Stromal cell of bone marrow (primary cell): Measurements from ENCODE around the gene APOBEC3F.
"Not testable (repeated sequence)": the region's sequence is repeated elsewhere in the genome, so short reads cannot be mapped to it uniquely, and the experiment has no call there.

Source experiments
- DNase-seq: peaks from one replicate; pipeline ENCODE4 v3.0.0-alpha.2; 2012; ENCODE audit warnings: low read depth

Gene APOBEC3F

DNA sequence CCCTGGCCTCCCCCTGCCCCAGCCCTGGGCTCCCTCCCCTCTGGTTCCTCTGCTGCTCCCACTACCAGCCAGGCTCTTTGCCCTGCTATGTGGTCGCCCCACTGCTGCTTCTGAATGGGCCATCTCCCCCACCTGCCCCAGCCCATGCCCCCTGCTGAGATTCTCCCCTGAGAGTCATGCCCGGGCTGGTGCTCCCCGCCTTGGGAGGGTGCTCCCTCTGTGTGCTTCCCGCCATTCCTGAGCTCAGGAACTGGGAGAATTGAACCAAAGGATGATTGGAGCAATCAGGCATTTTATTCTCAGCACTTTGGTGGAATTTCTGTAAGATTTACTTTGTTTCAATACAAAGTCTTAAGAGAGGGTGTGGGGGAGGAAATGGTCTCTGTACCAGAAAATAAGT, 12.9 kb upstream of the APOBEC3F start:
- DNase-seq = no peak

DNA sequence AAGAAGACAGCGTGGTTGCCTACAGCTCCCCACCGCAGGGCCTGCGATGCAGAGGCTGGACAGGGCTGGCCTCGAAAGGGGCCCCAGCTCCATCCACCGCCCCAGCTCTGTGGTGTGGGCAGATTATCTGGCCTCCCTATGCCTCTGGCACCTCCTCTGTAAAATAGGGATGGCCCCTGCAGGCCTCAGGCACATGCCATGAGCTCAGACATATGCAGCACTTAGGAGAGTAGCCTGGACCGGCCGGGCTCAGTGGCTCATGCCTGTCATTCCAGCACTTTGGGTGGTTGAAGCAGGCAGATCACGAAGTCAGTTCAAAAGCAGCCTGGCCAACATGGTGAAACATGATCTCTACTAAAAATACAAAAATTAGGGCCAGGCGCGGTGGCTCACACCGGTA, 12.4 kb upstream of the APOBEC3F start:
- DNase-seq = no peak

DNA sequence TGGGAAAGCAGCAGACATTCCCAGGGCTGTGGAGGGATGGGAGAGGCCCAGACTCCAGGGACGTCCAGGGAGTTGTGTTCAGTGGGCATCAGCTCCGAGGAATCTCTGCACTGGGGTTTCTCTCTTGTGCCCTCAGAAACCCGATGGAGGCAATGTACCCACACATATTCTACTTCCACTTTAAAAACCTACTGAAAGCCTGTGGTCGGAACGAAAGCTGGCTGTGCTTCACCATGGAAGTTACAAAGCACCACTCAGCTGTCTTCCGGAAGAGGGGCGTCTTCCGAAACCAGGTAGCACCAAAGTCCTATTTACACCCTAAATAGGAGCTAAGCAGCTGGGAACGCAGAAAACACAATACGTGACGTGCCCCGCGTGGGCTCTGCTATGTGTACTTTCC, 11.4 kb upstream of the APOBEC3F start:
- DNase-seq = no peak

DNA sequence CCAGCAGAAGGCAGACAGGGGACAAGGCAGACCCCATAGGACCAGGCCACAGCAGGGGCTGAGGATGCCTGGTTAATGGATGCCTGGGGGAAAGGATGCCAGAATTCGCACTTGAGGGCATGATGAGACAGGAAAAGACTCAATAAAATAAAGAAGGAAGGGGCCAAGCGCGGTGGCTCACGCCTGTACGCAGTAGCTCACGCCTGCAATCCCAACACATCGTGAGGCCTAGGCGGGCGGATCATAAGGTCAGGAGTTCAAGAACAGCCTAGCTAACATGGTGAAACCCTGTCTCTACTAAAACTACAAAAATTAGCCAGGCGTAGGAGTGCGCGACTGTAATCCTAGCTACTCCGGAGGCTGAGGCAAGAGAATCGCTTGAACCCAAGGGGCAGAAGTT, 10.0 kb upstream of the APOBEC3F start:
- DNase-seq = no peak

DNA sequence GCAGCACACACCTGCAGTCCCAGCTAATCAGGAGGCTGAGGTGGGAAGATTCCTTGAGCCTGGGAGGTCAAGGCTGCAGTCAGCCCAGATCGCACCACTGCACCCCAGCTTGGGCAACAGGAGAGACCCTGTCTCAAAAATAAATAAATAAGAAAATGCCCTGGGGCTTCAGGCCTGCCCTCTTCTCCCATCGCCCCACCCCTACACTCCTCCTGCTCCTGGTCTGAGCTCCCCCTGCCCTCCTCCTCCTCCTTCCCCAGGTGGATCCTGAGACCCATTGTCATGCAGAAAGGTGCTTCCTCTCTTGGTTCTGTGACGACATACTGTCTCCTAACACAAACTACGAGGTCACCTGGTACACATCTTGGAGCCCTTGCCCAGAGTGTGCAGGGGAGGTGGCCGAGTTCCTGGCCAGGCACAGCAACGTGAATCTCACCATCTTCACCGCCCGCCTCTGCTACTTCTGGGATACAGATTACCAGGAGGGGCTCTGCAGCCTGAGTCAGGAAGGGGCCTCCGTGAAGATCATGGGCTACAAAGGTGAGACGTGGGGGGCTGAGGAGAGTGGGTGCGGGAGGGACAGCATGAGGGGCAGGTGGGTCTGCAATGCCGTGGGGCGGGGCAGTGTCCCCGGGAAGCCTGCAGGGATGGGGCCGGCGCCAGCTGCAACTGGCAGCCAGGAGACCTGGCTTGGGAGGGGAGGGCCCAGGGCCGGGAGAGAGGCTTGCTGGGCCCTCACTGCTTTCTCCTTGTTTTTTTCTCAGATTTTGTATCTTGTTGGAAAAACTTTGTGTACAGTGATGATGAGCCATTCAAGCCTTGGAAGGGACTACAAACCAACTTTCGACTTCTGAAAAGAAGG, 9.0 kb upstream of the APOBEC3F start:
- not testable (repeated sequence) for DNase-seq

DNA sequence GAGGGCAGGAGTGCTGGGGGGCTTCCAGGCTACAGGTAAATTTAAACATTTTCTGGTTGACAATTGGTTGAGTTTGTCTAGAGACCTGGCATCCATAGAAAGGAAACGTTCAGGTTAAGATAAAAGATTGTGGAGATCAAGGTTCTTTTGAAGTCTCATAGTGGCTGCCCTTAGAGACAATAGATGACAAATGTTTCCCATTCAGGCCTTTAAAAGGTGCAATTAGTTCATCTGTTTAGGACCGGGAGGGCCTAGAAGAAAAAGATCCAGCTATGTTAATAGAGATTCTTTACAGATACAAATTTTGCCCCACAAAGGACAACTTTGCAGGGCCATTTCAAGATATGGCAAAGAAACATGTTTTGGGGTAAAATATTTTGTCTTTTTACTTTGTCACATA, 3.6 kb upstream of the APOBEC3F start:
- DNase-seq = not testable (repeated sequence)

DNA sequence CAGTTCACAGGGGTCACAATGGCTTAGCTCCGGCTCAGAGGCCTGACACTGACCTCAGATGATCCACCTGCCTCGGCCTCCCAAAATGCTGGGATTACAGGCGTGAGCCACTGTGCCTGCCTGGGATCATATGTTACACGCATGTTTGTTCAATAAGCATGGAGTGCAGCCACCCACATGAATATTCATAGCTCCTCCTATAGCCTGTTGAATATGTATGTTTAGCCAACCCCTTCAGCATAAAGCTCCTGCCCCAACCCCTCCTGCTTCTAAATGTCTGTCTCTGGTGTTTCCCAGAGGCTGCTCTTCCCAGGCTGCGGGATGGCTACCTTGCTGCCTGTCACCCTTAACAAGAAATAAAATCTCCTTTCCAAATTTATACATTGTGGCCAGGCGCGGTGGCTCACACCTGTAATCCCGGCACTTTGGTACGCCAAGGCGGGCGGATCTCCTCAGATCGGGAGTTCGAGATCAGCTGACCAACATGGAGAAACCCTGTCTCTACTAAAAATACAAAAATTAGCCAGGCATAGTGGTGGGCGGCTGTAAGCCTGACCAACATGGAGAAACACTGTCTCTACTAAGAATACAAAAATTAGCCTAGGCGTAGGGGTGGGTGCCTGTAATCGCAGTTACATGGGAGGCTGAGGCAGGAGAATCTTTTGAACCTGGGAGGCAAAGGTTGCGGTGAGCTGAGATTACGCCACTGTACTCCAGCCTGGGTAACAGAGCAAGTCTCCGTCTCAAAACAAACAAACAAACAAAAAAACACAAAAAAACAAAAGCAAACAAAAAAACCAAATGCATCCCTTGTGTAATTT, 1.1 kb upstream of the APOBEC3F start:
- no peak for DNase-seq

DNA sequence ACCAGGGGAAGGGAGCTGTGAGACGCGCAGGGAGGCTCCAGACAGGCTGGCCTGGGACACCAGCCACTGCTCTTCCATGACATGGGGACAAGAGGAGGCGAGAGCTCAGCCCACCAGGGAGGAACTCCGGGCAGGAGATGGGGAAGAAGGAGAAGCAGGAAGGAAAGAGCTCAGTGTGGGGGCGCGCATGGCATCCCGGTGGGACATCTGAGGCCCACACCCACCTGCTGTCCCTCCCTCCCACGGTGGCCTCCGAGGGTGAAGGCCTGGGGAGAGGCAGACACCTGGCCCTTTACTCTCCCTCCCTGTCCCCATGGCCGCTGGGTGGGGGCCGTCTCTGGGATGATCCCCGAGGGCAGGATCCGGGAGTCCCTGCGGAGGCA, 518 bp upstream of the APOBEC3F start:
- not testable (repeated sequence) for DNase-seq

DNA sequence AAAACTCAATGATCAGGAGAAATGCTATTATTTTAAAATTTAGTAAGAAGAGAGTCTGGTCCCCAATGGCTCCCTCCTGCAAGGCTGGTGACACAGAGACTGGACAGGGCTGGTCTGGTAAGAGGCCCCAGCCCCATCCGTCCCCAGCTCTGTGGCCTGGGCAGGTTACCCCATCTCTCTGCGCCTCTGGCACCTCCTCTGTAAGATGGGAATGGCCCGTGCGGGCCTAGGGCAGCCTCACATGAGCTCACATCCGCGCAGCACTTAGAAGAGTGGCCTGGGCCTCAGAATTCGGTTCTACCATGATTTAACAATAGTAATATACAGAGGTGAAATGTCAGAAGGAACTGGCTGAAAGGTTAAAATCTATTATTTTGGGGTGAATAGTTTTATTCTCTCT, 1.2 kb downstream of the APOBEC3F start:
- DNase-seq = no peak

DNA sequence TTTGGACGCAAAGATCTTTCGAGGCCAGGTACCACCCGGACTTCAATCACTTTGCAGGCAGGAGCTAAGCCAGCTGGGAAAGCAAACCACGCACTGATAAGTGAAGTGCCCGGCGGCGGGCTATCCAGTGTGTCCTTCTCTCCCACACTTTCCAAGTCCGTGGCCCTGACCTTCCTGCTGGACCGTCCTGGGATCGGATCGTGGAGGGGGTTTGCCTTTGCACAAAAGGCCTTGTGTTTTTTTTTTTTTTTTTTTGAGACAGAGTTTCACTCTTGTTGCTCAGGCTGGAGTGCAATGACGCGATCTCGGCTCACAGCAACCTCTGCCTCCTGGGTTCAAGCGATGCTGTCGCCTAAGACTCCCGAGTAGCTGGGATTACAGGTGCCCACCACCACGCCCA, 2.4 kb downstream of the APOBEC3F start:
- not testable (repeated sequence) for DNase-seq

DNA sequence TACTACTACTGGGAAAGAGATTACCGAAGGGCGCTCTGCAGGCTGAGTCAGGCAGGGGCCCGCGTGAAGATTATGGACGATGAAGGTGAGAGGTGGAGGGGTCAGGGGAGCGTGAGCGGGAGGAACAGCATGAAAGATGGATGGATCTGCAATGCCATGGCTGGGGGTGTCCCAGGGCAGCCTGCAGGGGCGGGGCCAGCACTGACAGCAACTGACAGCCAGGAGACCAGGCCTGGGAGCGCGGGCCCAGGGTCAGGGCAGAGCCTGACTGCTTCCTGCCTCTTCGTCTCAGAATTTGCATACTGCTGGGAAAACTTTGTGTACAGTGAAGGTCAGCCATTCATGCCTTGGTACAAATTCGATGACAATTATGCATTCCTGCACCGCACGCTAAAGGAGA, 4.5 kb downstream of the APOBEC3F start:
- not testable (repeated sequence) for DNase-seq

DNA sequence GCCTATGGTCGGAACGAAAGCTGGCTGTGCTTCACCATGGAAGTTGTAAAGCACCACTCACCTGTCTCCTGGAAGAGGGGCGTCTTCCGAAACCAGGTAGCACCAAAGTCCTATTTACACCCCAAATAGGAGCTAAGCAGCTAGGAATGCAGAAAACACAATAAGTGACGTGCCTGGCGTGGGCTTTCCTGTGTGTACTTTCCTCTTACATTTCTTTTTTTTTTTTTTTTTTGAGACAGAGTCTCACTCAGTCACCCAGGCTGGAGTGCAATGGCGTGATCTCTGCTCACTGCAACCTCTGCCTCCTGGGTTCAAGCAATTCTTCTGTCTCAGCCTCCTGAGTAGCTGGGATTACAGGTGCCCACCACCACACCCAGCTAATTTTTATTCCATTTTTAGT, 8.8 kb downstream of the APOBEC3F start:
- not testable (repeated sequence) for DNase-seq

DNA sequence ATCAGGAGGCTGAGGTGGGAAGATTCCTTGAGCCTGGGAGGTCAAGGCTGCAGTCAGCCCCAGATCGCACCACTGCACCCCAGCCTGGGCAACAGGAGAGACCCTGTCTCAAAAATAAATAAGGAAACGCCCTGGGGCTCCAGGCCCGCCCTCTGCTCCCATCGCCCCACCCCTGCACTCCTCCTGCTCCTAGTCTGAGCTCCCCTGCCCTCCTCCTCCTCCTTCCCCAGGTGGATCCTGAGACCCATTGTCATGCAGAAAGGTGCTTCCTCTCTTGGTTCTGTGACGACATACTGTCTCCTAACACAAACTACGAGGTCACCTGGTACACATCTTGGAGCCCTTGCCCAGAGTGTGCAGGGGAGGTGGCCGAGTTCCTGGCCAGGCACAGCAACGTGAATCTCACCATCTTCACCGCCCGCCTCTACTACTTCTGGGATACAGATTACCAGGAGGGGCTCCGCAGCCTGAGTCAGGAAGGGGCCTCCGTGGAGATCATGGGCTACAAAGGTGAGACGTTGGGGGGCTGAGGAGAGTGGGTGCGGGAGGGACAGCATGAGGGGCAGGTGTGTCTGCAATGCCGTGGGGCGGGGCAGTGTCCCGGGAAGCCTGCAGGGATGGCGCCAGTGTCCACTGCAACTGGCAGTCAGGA, 11.3 kb downstream of the APOBEC3F start:
- not testable (repeated sequence) for DNase-seq

DNA sequence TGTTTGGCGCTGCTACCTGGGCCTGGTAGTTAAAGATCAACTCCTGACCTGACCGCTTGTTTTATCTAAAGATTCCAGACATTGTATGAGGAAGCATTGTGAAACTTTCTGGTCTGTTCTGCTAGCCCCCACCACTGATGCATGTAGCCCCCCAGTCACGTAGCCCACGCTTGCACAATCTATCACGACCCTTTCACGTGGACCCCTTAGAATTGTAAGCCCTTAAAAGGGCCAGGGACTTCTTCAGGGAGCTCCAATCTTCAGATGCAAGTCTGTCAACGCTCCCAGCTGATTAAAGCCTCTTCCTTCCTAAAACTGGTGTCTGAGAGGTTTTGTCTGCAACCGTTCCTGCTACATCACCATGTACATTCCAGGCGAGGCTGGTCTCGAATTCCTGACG, 15.0 kb downstream of the APOBEC3F start:
- DNase-seq = no peak

DNA sequence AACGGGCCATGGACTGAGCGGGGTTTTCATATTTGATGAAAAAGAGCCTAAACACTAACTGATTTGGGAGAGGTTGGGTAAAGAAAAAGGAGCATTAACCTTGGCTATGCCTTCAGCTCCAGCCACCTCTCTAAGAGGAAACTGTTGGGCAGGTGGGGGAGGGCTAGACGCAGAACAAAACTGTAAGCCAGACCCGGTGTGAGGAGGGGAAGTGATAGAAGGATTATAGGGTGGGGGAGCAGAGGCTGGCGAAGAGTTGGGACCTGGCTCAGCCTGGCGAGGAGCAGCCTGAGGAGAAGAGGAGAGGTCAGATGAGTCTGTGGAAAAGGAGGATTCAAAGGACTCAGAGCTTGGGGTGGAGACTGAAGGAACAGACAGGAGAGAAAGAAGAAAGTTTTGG, 20.6 kb downstream of the APOBEC3F start:
- DNase-seq = not testable (repeated sequence)

DNA sequence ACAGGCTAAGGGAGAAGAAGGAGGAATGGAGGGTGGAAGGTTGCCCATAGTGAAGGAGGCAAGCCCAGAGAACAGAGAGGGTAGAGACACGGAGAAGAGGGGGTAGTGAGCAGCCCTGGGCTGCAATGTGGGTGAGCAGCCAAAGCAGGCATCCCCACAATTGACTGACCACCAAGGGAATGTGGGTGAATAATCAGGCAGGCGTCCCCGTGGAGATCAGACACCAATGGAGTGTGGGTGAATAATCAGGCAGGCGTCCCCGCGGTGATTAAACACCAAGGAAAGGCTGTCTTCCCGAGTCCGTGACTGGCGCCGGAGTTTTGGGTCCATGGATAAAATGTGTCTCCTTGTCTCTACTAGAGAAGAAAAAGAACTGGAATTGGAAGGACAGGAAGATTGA, 21.3 kb downstream of the APOBEC3F start:
- not testable (repeated sequence) for DNase-seq

DNA sequence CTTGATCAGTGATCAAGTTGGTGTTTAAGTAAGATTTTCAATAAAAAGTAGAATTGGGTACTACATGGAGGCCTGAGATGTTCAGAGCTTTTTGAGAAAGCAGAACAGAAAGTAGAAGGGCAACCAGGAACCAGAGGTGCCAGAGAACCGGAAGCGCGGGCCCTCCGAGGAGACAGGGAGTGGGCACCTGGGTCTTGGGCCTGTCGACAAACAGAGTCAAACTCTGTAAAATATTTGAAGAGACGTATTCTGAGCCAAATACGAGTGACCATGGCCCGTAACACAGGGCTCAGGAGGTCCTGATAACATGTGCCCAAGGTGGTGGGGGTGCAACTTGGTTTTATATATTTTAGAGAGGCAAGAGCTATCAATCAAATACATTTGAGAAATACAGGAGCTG, 23.2 kb downstream of the APOBEC3F start:
- DNase-seq = not testable (repeated sequence)

DNA sequence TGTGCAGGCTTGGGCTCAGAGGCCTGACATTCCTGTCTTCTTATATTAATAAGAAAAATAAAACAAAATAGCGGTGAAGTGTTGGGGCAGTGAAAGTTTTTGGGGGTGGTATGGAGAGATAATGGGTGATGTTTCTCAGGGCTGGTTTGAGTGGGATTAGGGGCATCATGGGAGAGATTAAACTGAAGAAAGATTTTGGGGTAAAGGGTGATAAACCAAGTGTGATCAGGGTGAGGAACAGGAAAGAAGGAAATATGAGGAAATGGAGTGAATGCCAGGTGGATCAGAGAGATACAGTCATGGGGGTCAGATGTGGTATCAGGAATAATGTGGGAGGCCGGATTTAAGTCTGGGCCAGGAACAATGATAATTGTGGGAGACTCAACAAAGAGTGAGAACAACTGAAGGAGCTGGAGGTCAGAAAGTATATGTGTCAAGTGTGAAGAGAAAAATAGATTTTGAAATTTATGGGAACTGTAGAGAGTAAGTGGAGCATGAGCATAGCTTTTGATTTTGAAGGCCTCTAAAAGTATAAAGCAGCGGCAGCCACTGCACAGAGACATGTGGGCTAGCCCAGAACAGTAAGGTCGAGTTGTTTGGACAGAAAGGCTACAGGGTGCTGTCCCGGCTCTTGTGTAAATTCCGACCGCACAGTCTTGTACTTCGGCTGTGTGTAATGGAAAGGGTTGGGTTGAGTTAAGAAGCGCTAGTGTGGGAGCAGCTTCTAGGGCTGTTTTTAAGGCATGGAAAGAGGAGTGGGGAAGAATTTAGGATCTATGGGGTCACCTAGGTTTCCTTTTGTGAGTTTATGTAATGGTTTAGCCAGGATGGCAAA, 26.0 kb downstream of the APOBEC3F start:
- DNase-seq = not testable (repeated sequence)

DNA sequence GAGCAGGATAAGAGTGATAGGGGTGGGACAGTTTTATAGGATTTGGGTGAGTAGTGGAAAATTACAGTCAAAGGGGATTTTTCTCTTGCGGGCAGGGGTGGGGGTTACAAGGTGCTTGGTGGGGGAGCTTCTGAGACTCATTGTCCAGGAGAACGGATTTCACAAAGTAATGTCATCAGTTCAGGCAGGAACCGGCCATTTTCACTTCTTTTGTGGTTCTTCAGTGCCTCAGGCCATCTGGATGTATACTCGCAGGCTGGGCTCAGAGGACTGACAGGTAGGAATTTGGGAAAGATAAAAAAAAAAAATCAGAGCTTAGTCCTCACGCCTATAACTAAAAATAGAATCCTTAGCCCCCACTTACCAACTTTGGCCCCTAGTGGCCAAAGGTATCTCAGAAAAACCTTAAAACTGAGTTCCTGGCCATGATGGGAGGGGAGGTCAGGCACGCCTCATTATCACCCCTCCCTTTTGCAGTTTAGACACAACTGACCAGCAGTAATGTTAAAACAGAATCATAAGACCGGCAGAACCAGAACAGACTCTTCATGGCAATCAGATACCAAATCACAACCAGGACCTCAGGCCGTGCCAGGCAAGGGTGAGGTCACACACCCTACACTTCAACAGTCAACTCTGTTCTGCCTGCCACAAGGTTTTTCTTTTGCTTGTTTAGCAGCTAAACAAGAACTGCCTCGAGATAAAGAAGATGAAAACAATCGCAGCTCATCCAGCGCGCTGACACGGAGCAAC, 27.5 kb downstream of the APOBEC3F start:
- no peak for DNase-seq

DNA sequence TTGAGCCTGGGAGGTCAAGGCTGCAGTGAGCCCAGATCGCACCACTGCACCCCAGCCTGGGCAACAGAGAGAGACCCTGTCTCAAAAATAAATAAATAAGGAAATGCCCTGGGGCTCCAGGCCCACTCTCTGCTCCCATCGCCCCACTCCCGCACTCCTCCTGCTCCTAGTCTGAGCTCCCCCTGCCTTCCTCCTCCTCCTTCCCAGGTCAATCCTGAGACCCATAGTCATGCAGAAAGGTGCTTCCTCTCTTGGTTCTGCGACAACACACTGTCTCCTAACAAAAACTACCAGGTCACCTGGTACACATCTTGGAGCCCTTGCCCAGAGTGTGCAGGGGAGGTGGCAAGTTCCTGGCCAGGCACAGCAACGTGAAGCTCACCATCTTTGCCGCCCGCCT, 29.5 kb downstream of the APOBEC3F start:
- no peak for DNase-seq

DNA sequence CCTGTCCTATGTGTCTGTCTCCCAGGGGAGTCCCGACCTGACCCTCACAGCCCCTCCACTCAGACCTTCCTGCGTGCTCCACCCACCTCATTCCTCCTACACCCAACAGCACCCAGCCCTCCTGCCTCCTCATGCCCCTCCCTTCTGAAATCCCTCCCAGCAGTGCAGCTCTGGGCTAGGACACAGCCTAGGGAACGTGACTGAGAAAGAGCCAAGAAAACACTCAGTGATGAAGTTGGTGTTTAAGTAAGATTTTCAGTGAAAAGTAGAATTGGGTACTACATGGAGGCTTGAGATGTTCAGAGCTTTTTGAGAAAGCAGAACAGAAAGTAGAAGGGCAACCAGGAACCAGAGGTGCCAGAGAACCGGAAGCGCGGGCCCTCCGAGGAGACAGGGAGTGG, 31.9 kb downstream of the APOBEC3F start:
- not testable (repeated sequence) for DNase-seq
